ENCODE results near the gene CALCOCO2.
A peak's percentile ranks its signal among the peaks of the same experiment; 100 is the strongest.
"Not testable (repeated sequence)": the region's sequence is repeated elsewhere in the genome, so short reads cannot be mapped to it uniquely, and the experiment has no call there.

CALCOCO2 gene

GRCh38 chr17:48872409-48872808, 41.6 kb downstream of the CALCOCO2 start:
- DNase-seq (ENCODE audit: low read depth in 2 of 2, low spot score in 1 of 2), result not testable (repeated sequence)

DNA sequence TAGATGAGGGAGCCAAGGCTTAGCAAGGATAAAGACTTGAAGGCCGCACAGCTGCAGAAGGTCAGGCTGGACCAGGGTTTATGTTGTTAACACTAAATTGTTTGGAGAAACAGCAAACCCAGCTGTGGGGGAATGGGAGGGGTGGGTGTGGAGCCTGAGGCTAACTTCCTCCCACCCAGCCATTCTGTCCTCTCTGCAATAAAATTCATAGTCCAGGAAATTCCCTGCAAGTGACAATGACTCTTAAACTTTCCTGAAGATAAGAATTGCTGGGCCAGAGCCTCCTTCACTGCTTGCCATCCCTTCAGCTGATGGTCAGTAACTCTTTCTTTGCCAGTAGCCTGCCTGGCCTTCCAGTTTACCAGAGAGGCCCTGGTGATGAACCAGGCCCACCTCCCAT, 42.4 kb downstream of the CALCOCO2 start:
- DNase-seq (ENCODE audit: low read depth in 2 of 2, low spot score in 1 of 2), result no peak

DNA sequence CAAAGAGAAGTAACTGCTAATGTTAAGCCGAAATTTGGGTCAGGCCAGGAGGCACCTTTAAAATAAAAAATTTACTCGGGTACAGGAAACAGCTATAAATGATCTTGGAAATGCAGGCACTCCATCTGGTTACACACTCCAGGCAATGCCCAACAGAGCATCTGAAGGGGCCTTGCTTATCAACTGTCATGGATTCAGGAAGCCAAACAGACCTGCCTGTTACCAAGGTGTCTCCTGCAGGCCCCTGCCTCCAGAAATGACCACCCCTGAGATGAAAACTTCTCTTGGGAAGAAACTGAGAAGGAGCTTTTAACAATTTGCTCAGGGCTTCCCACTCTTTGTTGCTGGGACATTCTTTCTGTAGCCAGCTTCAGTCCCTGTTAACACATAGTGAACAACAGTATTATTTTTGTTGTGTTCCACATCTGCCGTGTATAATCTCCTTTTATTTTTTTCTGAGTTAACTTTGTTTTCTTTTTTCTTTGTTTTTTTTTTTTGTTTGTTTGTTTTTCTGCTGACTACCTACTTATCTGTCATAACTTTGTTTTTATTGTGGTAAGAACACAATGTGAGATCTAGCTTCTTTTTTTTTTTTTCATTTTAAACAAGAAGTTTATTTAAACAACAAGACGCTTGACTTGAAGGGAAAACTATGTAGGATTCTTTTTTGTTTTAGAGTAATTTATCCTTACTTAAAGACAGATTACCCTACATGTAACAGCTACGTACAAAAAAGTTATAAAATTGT, 43.0 kb downstream of the CALCOCO2 start:
- no peak for DNase-seq (ENCODE audit: low read depth in 2 of 2, low spot score in 1 of 2)

DNA sequence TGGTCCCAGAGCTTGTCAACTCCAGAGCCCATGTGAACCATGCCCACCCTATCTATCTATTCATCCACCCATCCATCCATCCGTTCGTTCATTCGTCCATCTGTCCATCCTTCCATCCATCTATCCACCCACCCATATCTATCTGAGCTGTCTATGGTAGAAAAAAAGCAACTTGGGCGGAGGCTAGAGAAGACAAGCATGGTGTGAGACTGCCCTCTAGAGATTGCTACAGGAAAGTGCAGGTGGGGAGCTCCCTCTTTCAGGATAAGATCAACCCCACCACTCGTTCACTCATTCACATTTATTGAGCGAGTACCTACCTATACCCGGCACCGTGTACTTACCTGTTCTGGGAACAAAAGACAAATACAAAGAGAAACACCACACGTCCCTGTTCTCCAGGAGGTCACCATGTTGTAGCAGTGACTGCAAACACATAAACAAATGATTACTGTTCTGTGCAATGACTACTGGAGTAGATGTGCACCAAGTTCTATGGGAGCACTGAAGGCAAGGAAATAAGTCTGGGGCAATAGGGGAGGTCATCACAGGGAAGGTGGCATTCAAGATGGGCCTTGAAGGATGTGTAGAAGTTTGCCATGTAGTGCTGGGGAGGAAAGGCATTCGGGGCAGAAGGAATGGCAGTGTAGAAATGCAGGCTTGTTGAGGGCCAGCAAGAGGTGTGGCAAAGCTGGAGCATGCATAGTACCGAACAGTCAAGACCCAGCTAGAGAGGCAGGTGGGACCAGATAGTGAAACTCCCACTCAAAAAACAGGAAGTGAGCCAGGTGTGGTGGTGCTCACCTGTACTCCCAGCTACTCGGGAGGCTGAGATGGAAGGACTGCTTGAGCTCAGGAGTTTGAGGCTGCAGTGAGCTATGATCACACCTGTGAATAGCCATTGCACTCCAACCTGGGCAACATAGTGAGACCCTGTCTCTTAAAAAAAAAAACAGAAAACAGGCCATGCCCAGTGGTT, 48.4 kb downstream of the CALCOCO2 start:
- DNase-seq (ENCODE audit: low read depth in 2 of 2, low spot score in 1 of 2), result peak in 1 of 2 donors; percentile 27

GRCh38 chr17:48882272-48882671, 51.4 kb downstream of the CALCOCO2 start:
- DNase-seq (ENCODE audit: low read depth in 2 of 2, low spot score in 1 of 2), result no peak

GRCh38 chr17:48883171-48883570, 52.3 kb downstream of the CALCOCO2 start:
- DNase-seq (ENCODE audit: low read depth in 2 of 2, low spot score in 1 of 2), result no peak

- no peak for DNase-seq (ENCODE audit: low read depth in 2 of 2, low spot score in 1 of 2)
Observed at GRCh38 chr17:48890086-48890485, 59.3 kb downstream of the CALCOCO2 start.

DNA sequence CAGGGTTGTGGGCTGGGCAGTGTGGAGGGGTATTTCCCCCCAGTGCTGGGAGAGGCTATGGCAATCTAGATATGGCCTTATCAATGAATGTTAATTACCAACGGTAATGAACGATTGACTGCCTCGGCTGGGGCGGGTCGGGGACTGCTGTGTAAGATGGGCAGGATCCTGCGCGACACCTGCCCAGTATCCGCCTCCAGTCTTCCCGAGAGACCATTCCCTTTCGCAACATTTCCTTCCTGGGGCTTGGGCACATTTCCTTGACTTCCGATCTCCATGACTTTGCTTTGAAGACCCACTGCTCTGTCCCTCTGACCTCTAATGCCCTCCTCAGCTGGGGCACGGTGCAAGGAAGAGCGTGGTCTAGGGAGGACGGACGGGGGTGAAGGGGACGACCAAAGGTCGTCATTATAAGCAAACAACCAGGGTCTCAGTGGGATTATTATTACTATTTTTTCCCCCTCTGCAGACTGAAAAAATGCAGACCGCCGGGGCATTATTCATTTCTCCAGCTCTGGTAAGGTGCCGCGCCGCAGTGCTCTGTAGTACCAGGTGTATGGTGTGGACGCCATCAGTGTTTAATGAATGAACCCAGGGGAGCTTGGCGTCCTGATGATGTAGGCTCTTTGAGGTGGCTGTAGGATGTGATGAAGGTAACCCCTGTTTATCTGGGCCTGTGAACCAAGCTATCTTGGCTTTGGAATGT, 62.3 kb downstream of the CALCOCO2 start:
- no peak for DNase-seq (ENCODE audit: low read depth in 2 of 2, low spot score in 1 of 2)

DNA sequence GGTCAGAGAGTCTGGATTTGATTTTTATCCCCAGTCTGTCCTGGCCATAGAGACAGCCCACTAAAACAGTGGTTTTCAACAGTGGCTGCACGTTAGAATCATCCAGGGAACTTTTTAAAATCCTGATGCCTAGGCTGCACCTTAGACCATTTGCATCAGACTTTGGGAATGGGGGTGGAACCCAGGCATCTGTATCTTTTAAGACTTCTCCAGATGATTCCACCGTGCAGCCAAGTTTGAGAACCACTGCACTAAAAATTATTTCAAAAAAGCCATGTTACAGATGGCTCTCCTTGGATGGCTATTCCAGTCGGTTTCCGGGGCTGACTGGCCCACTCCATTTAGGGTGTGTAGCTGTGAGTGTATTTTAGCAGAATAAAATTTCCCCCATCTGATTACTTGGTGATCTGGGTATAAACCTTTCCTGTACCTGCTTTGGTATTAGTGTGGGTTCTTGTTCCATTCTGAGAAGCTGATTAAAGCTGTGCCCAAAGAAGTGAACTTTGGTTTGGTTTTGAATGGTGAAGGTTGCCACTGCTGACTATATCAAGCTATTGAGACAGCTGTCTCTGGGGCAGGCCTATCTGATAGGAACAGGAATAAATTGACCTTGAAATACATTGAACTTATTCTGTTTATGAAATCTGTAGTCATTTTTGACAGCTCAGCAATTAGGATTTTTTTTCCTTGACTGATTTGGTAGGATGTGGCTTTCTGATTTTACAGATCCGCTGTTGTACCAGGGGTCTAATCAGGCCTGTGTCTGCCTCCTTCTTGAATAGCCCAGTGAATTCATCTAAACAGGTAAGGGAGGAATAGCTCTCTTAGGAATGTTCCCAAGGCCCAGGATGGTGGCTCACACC, 63.0 kb downstream of the CALCOCO2 start:
- no peak for DNase-seq (ENCODE audit: low read depth in 2 of 2, low spot score in 1 of 2)

GRCh38 chr17:48894886-48895285, 64.1 kb downstream of the CALCOCO2 start:
- no peak for DNase-seq (ENCODE audit: low read depth in 2 of 2, low spot score in 1 of 2)

DNA sequence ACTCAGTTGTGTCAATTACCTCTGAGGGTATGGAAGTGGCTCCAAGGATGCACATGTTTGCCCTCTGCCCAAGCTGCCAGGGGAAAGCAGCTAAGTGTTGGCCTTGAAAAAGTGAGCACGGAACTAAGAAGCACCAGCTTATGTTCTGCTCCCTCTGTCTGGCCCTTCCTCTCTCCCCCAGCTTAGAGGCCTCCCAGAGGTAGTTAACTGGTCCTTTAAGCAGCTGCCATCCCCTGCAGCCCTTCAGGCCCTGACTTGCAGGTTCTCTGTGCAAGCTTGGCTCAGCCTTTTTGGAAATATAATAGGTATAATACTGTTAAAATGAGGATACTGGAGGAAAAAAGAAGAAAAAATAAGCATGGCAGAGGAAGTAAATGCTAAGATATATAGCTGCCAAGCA, 70.4 kb downstream of the CALCOCO2 start:
- DNase-seq (ENCODE audit: low read depth in 2 of 2, low spot score in 1 of 2), result no peak

DNA sequence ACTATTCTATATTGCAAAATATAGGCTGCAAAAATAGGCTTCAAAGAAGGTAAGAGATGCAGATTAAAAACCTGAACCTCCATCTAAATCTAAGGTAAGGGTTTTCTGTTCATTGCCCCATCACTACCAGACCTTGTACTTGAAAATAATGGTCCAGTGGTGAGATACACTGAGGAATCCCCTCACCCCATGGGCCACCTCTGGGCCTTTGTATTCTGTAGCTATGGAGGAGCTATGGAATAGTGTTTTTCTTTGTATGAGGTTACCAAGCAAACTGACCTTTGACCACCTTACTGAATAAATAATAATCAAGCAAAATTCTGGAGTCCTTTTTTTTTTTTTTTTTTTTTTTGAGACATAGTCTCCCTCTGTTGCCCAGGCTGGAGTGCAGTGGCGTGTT, 72.6 kb downstream of the CALCOCO2 start:
- DNase-seq (ENCODE audit: low read depth in 2 of 2, low spot score in 1 of 2), result no peak

DNA sequence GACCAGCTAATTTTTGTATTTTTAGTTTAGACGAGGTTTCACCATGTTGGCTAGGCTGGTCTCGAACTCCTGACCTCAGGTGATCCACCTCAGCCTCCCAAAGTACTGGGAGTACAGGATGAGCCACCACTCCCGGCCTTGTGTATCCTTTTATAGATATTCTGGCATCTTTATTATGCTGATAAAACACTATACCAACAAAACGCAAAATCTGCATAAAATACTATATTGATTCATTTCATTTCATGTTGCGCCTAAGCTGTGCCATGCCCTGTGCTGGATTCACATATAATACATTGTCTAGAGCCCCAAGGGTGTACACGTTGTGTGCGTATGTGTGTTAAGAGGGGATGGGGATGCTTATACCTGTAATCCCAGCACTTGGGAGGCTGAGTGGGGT, 73.6 kb downstream of the CALCOCO2 start:
- no peak for DNase-seq (ENCODE audit: low read depth in 2 of 2, low spot score in 1 of 2)

GRCh38 chr17:48905987-48906515, 75.2 kb downstream of the CALCOCO2 start:
- no peak for DNase-seq (ENCODE audit: low read depth in 2 of 2, low spot score in 1 of 2)

DNA sequence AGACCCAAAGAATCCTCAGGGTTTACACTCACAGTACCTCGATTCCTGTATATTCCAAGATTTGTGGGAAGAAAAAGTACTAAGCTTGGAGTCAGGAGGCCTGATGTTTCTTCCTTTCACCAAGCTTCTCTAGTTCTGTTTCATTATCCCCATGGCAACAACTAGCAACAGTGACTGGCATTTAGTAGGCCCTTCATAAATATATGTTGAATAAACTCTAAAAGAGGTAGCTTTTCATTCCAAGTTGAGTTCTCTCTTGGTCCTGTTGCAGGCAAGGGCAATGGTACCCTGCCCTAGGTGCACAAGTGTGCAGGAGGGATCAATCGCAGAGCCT, 76.8 kb downstream of the CALCOCO2 start:
- no peak for DNase-seq (ENCODE audit: low read depth in 2 of 2, low spot score in 1 of 2)

DNA sequence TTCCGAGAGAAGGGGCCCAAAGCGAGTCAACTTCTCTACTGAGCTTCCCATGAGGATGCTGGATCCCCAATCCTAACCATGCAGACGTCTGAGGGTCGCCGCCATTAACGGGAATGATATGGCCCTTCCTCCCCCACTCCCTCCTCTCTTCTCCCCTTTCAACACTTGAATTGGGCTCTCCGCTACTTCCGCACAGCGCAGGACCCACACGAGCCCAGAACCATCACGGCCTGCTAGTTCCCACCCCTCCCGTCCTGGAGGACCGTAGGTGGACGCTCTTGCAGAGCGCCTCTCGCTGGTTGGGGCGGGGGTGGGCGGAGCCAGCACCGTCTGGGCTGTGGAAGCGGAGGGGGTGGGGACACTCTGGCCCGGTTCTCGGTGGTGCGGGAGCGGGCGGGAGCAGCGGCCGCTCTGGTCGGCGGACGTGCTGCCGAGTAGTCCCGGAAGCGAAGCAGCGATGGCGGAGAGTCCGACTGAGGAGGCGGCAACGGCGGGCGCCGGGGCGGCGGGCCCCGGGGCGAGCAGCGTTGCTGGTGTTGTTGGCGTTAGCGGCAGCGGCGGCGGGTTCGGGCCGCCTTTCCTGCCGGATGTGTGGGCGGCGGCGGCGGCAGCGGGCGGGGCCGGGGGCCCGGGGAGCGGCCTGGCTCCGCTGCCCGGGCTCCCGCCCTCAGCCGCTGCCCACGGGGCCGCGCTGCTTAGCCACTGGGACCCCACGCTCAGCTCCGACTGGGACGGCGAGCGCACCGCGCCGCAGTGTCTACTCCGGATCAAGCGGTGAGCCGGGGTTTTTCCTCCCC, 77.4 kb downstream of the CALCOCO2 start, which contains the start of gene UBE2Z:
UBE2Z (plus strand) TSS at position 361 of the 797 bp plus-strand sequence; CDS start at position 458, 97 bp downstream.
- DNase-seq (ENCODE audit: low read depth in 2 of 2, low spot score in 1 of 2), result peak; percentile 68 to 77

DNA sequence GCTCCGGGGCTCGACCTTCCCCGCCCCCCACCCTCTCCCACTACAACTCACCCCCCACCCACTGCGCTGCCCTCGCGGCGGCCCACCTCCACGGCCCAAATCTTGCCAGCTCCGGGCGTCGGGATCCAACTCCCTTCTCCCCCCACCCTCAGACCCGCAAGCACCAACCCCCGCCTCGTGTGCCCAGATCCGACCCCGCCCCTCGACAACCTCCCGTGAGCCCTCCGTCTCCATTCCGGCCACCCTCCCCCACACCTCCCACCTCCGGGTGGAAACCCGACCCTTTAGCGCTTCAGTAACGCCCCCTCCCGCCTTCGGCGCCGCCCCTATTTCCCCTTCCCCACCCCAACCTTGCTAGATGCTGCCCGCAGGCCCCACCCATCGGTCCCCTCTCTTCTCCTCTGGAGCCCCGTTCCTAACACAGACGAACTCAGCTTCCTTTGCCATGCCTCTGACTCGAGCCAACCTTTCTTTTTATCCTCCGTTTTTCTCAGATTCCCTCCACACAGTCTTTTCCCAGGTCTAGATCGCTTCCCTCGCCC, 78.1 kb downstream of the CALCOCO2 start:
- peak; percentile 70 to 77 for DNase-seq (ENCODE audit: low read depth in 2 of 2, low spot score in 1 of 2)

- no peak for DNase-seq (ENCODE audit: low read depth in 2 of 2, low spot score in 1 of 2)
Observed at GRCh38 chr17:48909783-48910182, 78.9 kb downstream of the CALCOCO2 start.

GRCh38 chr17:48910370-48910769, 79.5 kb downstream of the CALCOCO2 start:
- no peak for DNase-seq (ENCODE audit: low read depth in 2 of 2, low spot score in 1 of 2)

Measured in stimulated activated CD8-positive, alpha-beta memory T cell treated with anti-CD3 and anti-CD28 coated beads, Interleukin-4, amount 100 ng/mL, for 1 hour (primary cell).